Neuronal stem cell (in vitro differentiated cells): ENCODE measurements around the gene ZNHIT2.

ENCODE experiments used
- DNase-seq: peaks from one replicate; pipeline ENCODE4 v3.0.0-alpha.2; 2013; ENCODE audit warnings: low spot score
- H2AFZ ChIP-seq: one replicate; pipeline ENCODE4 v1.6.1; 2013; ENCODE audit warnings: mild to moderate bottlenecking, low read length, inconsistent platforms
- H2AK5ac ChIP-seq: 2 replicates; pipeline ENCODE4 v1.6.1; 2013; ENCODE audit warnings: low read depth, mild to moderate bottlenecking, inconsistent platforms, low read length, moderate library complexity, mixed read lengths
- H2BK120ac ChIP-seq: 2 replicates; pipeline ENCODE4 v1.6.1; 2013; ENCODE audit warnings: low read depth, mild to moderate bottlenecking, inconsistent platforms, low read length, moderate library complexity, mixed read lengths
- H2BK12ac ChIP-seq: one replicate; pipeline ENCODE4 v1.6.1; 2013; ENCODE audit warnings: low read length, inconsistent platforms
- H2BK15ac ChIP-seq: 2 replicates; pipeline ENCODE4 v1.6.1; 2013; ENCODE audit warnings: mild to moderate bottlenecking, low read length, inconsistent platforms, mixed read lengths
- H2BK5ac ChIP-seq: one replicate; pipeline ENCODE4 v1.6.1; 2013; ENCODE audit warnings: inconsistent platforms, mild to moderate bottlenecking, low read length, moderate library complexity
- H3K14ac ChIP-seq: one replicate; pipeline ENCODE4 v1.6.1; 2013; ENCODE audit warnings: low read length, inconsistent platforms
- H3K18ac ChIP-seq: 2 replicates; pipeline ENCODE4 v1.6.1; 2013; ENCODE audit warnings: low read length, inconsistent platforms
- H3K23ac ChIP-seq: 2 replicates; pipeline ENCODE4 v1.6.1; 2013; ENCODE audit warnings: low read depth, mild to moderate bottlenecking, mixed read lengths, low read length, inconsistent platforms; ENCODE audit not compliant: poor library complexity
- H3K27ac ChIP-seq: replicated peaks from 3 replicates; pipeline ENCODE4 v1.5.1; 2013; ENCODE audit warnings: low read length, inconsistent platforms
- H3K27me3 ChIP-seq, 3 experiments: 2 replicates each; pipeline ENCODE4 v1.6.1; 2013; ENCODE audit warnings: low read length in 3 of 3, mild to moderate bottlenecking in 2 of 3, inconsistent platforms in 1 of 3, low read depth in 1 of 3, mixed read lengths in 1 of 3, moderate library complexity in 1 of 3; ENCODE audit not compliant: control insufficient read depth in 3 of 3, insufficient read depth in 3 of 3
- H3K36me3 ChIP-seq, 2 donors: replicated peaks in 1 of 2; 2 replicates each; pipeline ENCODE4 v1.6.1; 2013; ENCODE audit warnings: low read length in 2 of 2; ENCODE audit not compliant: control insufficient read depth in 2 of 2, insufficient read depth in 2 of 2
- H3K4ac ChIP-seq: 2 replicates; pipeline ENCODE4 v1.6.1; 2013; ENCODE audit warnings: inconsistent platforms, mild to moderate bottlenecking, low read length, moderate library complexity
- H3K4me1 ChIP-seq, 2 donors: 1 replicate in 1 of 2; 2 replicates in 1 of 2; pipeline ENCODE4 v1.6.1; 2013; ENCODE audit warnings: low read length in 2 of 2, low read depth in 1 of 2; ENCODE audit not compliant: control insufficient read depth in 2 of 2, insufficient read depth in 1 of 2
- H3K4me2 ChIP-seq: one replicate; pipeline ENCODE4 v1.6.1; 2013; ENCODE audit warnings: mild to moderate bottlenecking, low read length, inconsistent platforms; ENCODE audit not compliant: insufficient read depth, poor library complexity, severe bottlenecking
- H3K4me3 ChIP-seq, 2 donors: 2 replicates each; pipeline ENCODE4 v1.5.1; 2013; ENCODE audit warnings: low read length in 2 of 2, mild to moderate bottlenecking in 2 of 2, inconsistent platforms in 1 of 2, moderate library complexity in 1 of 2
- H3K79me1 ChIP-seq: one replicate; pipeline ENCODE4 v1.6.1; 2013; ENCODE audit warnings: low read depth, mild to moderate bottlenecking, inconsistent platforms, low read length, moderate library complexity
- H3K9ac ChIP-seq: one replicate; pipeline ENCODE4 v1.6.1; 2013; ENCODE audit warnings: mild to moderate bottlenecking, low read depth, low read length, inconsistent platforms; ENCODE audit not compliant: poor library complexity
- H3K9me3 ChIP-seq, 2 donors: replicated peaks in 1 of 2; 2 replicates each; pipeline versions ENCODE3 to v1.6.1; 2013; ENCODE audit warnings: low read length in 2 of 2, mild to moderate bottlenecking in 2 of 2, inconsistent platforms in 1 of 2, low read depth in 1 of 2, mixed read lengths in 1 of 2, moderate library complexity in 1 of 2; ENCODE audit not compliant: control insufficient read depth in 2 of 2, insufficient read depth in 1 of 2
- H4K8ac ChIP-seq: one replicate; pipeline ENCODE4 v1.6.1; 2013; ENCODE audit warnings: low read depth, mild to moderate bottlenecking, inconsistent platforms, low read length, moderate library complexity
- H4K91ac ChIP-seq: one replicate; pipeline ENCODE4 v1.6.1; 2013; ENCODE audit warnings: low read length, low read depth, mild to moderate bottlenecking, inconsistent platforms; ENCODE audit not compliant: poor library complexity
- WGBS, 2 donors: extraction: QIAGEN DNeasy Blood & Tissue Kit; methylation state at CpG; one replicate each; pipeline ENCODE4 v1.1.7; 2013; ENCODE audit warnings: missing lambda C conversion rate in 2 of 2, mixed read lengths in 1 of 2; ENCODE audit not compliant: insufficient read length in 2 of 2, insufficient replicate concordance in 1 of 2; ENCODE audit errors: extremely low coverage in 2 of 2; 5-methylcytosine and 5-hydroxymethylcytosine counted together

The ZNHIT2 gene

GRCh38 chr11:65112546-65113360, 4.7 kb downstream of the ZNHIT2 start:
- peak overlapping the region; percentile 87 for H3K14ac ChIP-seq
- H3K27me3 ChIP-seq: no peaks in the 10 kb centered on the region
- H3K79me1 ChIP-seq: peaks cover 15% of the 10 kb centered on the region
- DNase-seq: no peak
- peak overlapping the region; percentile 77 for H3K27ac ChIP-seq
- H3K18ac ChIP-seq: peak overlapping the region; percentile 96
- H3K9me3 ChIP-seq: no peaks in the 10 kb centered on the region
- peaks cover 14 to 46% of the 10 kb centered on the region in 2 donors for H3K36me3 ChIP-seq
- peak overlapping the region; percentile 86 for H2BK15ac ChIP-seq
- H2BK12ac ChIP-seq: no peak overlapping the region
- H3K4me1 ChIP-seq: peaks cover 10 to 21% of the 10 kb centered on the region in 2 donors
- H3K4me2 ChIP-seq: peak overlapping the region; percentile 94
- peak overlapping the region; percentile 98 for H3K23ac ChIP-seq
- H4K8ac ChIP-seq: no peak overlapping the region
- peak overlapping the region; percentile 39 for H2BK120ac ChIP-seq
- H3K4me3 ChIP-seq: peak overlapping the region; percentile 97
- H3K9ac ChIP-seq: peak overlapping the region; percentile 94
- peak overlapping the region; percentile 79 for H2BK5ac ChIP-seq
- WGBS, 2 donors: no CpG with 5 or more reads among the region's 57 CpGs
- H4K91ac ChIP-seq: no peak overlapping the region
- H2AFZ ChIP-seq: peak overlapping the region; percentile 89
- H2AK5ac ChIP-seq: peak overlapping the region; percentile 89
- peak overlapping the region; percentile 79 for H3K4ac ChIP-seq

- peak within 1 kb of the TSS; percentile 97 for H3K4me3 ChIP-seq
- peak within 1 kb of the TSS; percentile 89 for H2AK5ac ChIP-seq
- peak within 1 kb of the TSS; percentile 96 for H3K18ac ChIP-seq
- no peak within 1 kb of the TSS for H4K91ac ChIP-seq
- no peaks in the 10 kb centered on the region for H3K9me3 ChIP-seq
- H3K14ac ChIP-seq: peak within 1 kb of the TSS; percentile 87
- H3K9ac ChIP-seq: peak within 1 kb of the TSS; percentile 94
- H2AFZ ChIP-seq: peak within 1 kb of the TSS; percentile 89
- peak within 1 kb of the TSS; percentile 79 for H3K4ac ChIP-seq
- H2BK12ac ChIP-seq: peak within 1 kb of the TSS; percentile 33
- peak within 1 kb of the TSS; percentile 77 for H3K27ac ChIP-seq
- H2BK5ac ChIP-seq: peak within 1 kb of the TSS; percentile 79
- H3K4me1 ChIP-seq: peaks cover 10 to 21% of the 10 kb centered on the region in 2 donors
- H3K36me3 ChIP-seq: peaks cover 14 to 51% of the 10 kb centered on the region in 2 donors
- H4K8ac ChIP-seq: no peak within 1 kb of the TSS
- peak within 1 kb of the TSS; percentile 98 for H3K23ac ChIP-seq
- peak within 1 kb of the TSS; percentile 86 for H2BK15ac ChIP-seq
- H3K4me2 ChIP-seq: peak within 1 kb of the TSS; percentile 94
- peaks cover 17% of the 10 kb centered on the region for H3K79me1 ChIP-seq
- no peaks in the 10 kb centered on the region for H3K27me3 ChIP-seq
- no CpG with 5 or more reads among the region's 64 CpGs for WGBS, 2 donors
- H2BK120ac ChIP-seq: peak within 1 kb of the TSS; percentile 39
- DNase-seq: peak; percentile 93
Measured at GRCh38 chr11:65111744-65112545, 5.6 kb downstream of the ZNHIT2 start, which contains the start of gene TM7SF2. TM7SF2 (plus strand) TSS chr11:65111872; CDS start chr11:65112016, 144 bp downstream.

GRCh38 chr11:65111159-65111743, 6.2 kb downstream of the ZNHIT2 start:
- peak overlapping the region; percentile 79 for H2BK5ac ChIP-seq
- WGBS, 2 donors: no CpG with 5 or more reads among the region's 31 CpGs
- H2BK120ac ChIP-seq: no peak overlapping the region
- no peak overlapping the region for H2BK15ac ChIP-seq
- peak overlapping the region in 1 of 2 donors; percentile 3 for H3K4me3 ChIP-seq
- H3K18ac ChIP-seq: peak overlapping the region; percentile 84
- H3K27ac ChIP-seq: no peak overlapping the region
- H2AK5ac ChIP-seq: peak overlapping the region; percentile 61
- H3K4me2 ChIP-seq: peak overlapping the region; percentile 37
- no peak overlapping the region for H4K91ac ChIP-seq
- H3K14ac ChIP-seq: peak overlapping the region; percentile 59
- no peaks in the 10 kb centered on the region for H3K9me3 ChIP-seq
- H3K4me1 ChIP-seq: peaks cover 7 to 18% of the 10 kb centered on the region in 2 donors
- H3K9ac ChIP-seq: peak overlapping the region; percentile 87
- H3K4ac ChIP-seq: no peak overlapping the region
- no peaks in the 10 kb centered on the region for H3K27me3 ChIP-seq
- H3K23ac ChIP-seq: peak overlapping the region; percentile 98
- H2BK12ac ChIP-seq: peak overlapping the region; percentile 33
- H3K36me3 ChIP-seq: peaks cover 14 to 48% of the 10 kb centered on the region in 2 donors
- no peak overlapping the region for H2AFZ ChIP-seq
- no peak for DNase-seq
- H4K8ac ChIP-seq: no peak overlapping the region
- H3K79me1 ChIP-seq: peaks cover 13% of the 10 kb centered on the region
